Fibroblast of villous mesenchyme (primary cell): ENCODE measurements around the gene GPR132. TPM values are rescaled to one million over a fixed set of nuclear protein-coding genes. Genes with fewer than 3 reads are reported as not detected.
"Not testable (repeated sequence)": the region's sequence is repeated elsewhere in the genome, so short reads cannot be mapped to it uniquely, and the experiment has no call there.

Source experiments
- DNase-seq: peaks from one replicate; pipeline ENCODE4 v3.0.0-alpha.2; 2010; ENCODE audit warnings: low read depth
- H3K4me3 ChIP-seq: 2 replicates; pipeline ENCODE4 v1.5.1; 2011; ENCODE audit warnings: low read depth, mild to moderate bottlenecking, low read length
- CTCF ChIP-seq: IDR thresholded peaks from 2 replicates; pipeline ENCODE4 v1.5.1; 2012; ENCODE audit warnings: low read depth, mild to moderate bottlenecking, low read length; ENCODE audit not compliant: insufficient read depth
- total RNA-seq: library from RNA; depleted of rRNA; stranded (reverse); fragments of >200 nt; gene quantifications from 2 replicates; pipeline ENCODE4 v1.2.3, GENCODE V29; 2012

The GPR132 gene
- total RNA-seq, 1 donor = not detected

GRCh38 chr14:105041841-105042765 is 23.1 kb downstream of the GPR132 start:
- no peak overlapping the region for H3K4me3 ChIP-seq
- no peak for DNase-seq
- no peak for TF ChIP-seq CTCF

- H3K4me3 ChIP-seq = no peak overlapping the region
- no peak for DNase-seq
- TF ChIP-seq CTCF = no peak
Measured at GRCh38 chr14:105039458-105040205, 25.6 kb downstream of the GPR132 start.

GRCh38 chr14:105035616-105036015 is 29.6 kb downstream of the GPR132 start:
- not testable (repeated sequence) for DNase-seq, H3K4me3 ChIP-seq

GRCh38 chr14:105034315-105035039 is 30.8 kb downstream of the GPR132 start:
- DNase-seq = no peak
- no peak overlapping the region for H3K4me3 ChIP-seq
- no peak for TF ChIP-seq CTCF

GRCh38 chr14:105033412-105033900 is 31.8 kb downstream of the GPR132 start:
- not testable (repeated sequence) for DNase-seq
- peak overlapping the region; percentile 53 for H3K4me3 ChIP-seq

- peak; percentile 42 for DNase-seq
- not testable (repeated sequence) for H3K4me3 ChIP-seq
Measured at GRCh38 chr14:105032451-105032901, 32.8 kb downstream of the GPR132 start.

- no peak overlapping the region for H3K4me3 ChIP-seq
- no peak for DNase-seq
- no peak for TF ChIP-seq CTCF
Measured at GRCh38 chr14:105030836-105031396, 34.3 kb downstream of the GPR132 start.

GRCh38 chr14:105030194-105030593 is 35.0 kb downstream of the GPR132 start:
- no peak for DNase-seq
- H3K4me3 ChIP-seq = no peak overlapping the region
- no peak for TF ChIP-seq CTCF
